A549 (cell line): ENCODE measurements around the gene CFAP43. TPM values are rescaled to one million over a fixed set of nuclear protein-coding genes. Genes with fewer than 3 reads are reported as not detected.

ENCODE experiments used
- ATAC-seq, 2 experiments: fragments of 200-7000 bp in 1 of 2; fragments of >200 bp in 1 of 2; cut with Nextera tagmentation in 1 of 2; cut with Tn5 transposase in 1 of 2; 3 replicates each; pipeline versions ENCODE4 v1.8.0 to v1.9.1; 2018 to 2020; ENCODE audit warnings: mild to moderate bottlenecking in 1 of 2, moderate library complexity in 1 of 2
- CTCF ChIA-PET: fragments of 300-600 bp; sonication (Branson Sonifier 250); formaldehyde crosslinking; extraction: SDS; loops from one replicate; lab custom pipeline; 2021; ENCODE audit warnings: antibody characterized with exemption, inconsistent platforms; lab: Yijun Ruan, JAX
- POLR2A ChIA-PET: fragments of 350-600 bp; formaldehyde crosslinking; extraction: SDS; loops from one replicate; lab custom pipeline; 2021; ENCODE audit warnings: antibody characterized with exemption, inconsistent platforms; lab: Yijun Ruan, JAX
- DNase-seq, 2 experiments: peaks; one replicate each; pipeline versions ENCODE4 v3.0.0 to v3.0.0-alpha.2; 2011 to 2016; ENCODE audit warnings: low read depth in 1 of 2, low spot score in 1 of 2
- FAIRE-seq: peaks from 2 replicates; lab custom pipeline; 2011; peaks lifted over from hg19 to GRCh38; lab: Jason Lieb, UNC
- H3K27ac ChIP-seq, 2 experiments: fragments of >200 bp; sonication (Bioruptor Twin); formaldehyde crosslinking; 3 replicates each; pipeline ENCODE4 v1.5.1; 2016 to 2017
- H3K4me1 ChIP-seq: fragments of >200 bp; sonication (Bioruptor Twin); formaldehyde crosslinking; 3 replicates; pipeline ENCODE4 v1.6.1; 2016
- H3K4me2 ChIP-seq: fragments of >200 bp; sonication (Bioruptor Twin); formaldehyde crosslinking; 3 replicates; pipeline ENCODE4 v1.6.1; 2016
- H3K4me3 ChIP-seq: fragments of >200 bp; sonication (Bioruptor Twin); formaldehyde crosslinking; 3 replicates; pipeline ENCODE4 v1.5.1; 2016
- H3K9me3 ChIP-seq: fragments of >200 bp; sonication (Bioruptor Twin); formaldehyde crosslinking; 3 replicates; pipeline ENCODE4 v1.6.1; 2016
- ATOH8 ChIP-seq: fragments of 250-450 bp; sonication (Bioruptor Pico); IDR thresholded peaks from 2 replicates; pipeline ENCODE4 v1.5.0; 2020; ENCODE audit warnings: low read depth, mild to moderate bottlenecking, moderate library complexity
- CEBPB ChIP-seq, 2 experiments: fragments of >200 bp in 1 of 2; sonication (Bioruptor Twin) in 1 of 2; formaldehyde crosslinking in 1 of 2; IDR thresholded peaks; 2 replicates each; pipeline ENCODE4 v1.6.1; 2012 to 2016
- CHD2 ChIP-seq: fragments of 150-350 bp; IDR thresholded peaks from 2 replicates; pipeline ENCODE4 v1.6.1; 2014; ENCODE audit warnings: low read length; ENCODE audit not compliant: partially characterized antibody
- CHD4 ChIP-seq: fragments of 200-600 bp; sonication (generic); IDR thresholded peaks from 2 replicates; pipeline ENCODE4 v1.6.1; 2016; ENCODE audit warnings: antibody characterized with exemption, mild to moderate bottlenecking, borderline replicate concordance
- CTCF ChIP-seq: fragments of >200 bp; sonication (Bioruptor Twin); formaldehyde crosslinking; IDR thresholded peaks from 3 replicates; pipeline ENCODE4 v1.5.1; 2016
- E2F6 ChIP-seq: IDR thresholded peaks from 2 replicates; pipeline ENCODE4 v1.6.1; 2012; ENCODE audit warnings: low read depth, borderline replicate concordance
- EHMT2 ChIP-seq: fragments of 200-600 bp; sonication (generic); IDR thresholded peaks from 2 replicates; pipeline ENCODE4 v1.6.1; 2016; ENCODE audit warnings: antibody characterized with exemption, low read depth, mild to moderate bottlenecking, moderate library complexity
- FOSB ChIP-seq: fragments of 250-450 bp; sonication (Bioruptor Pico); IDR thresholded peaks from 2 replicates; pipeline ENCODE4 v1.5.0; 2020; ENCODE audit warnings: mild to moderate bottlenecking, moderate library complexity
- GATA3 ChIP-seq: IDR thresholded peaks from 2 replicates; pipeline ENCODE4 v1.6.1; 2012; ENCODE audit warnings: borderline replicate concordance
- HES2 ChIP-seq: fragments of >200 bp; sonication (Bioruptor Twin); formaldehyde crosslinking; IDR thresholded peaks from 2 replicates; pipeline ENCODE4 v1.6.1; 2016
- HMGXB4 ChIP-seq: fragments of 250-450 bp; sonication (Bioruptor Pico); IDR thresholded peaks from 2 replicates; pipeline ENCODE4 v1.5.0; 2021; ENCODE audit warnings: mild to moderate bottlenecking, moderate library complexity, borderline replicate concordance
- JUN ChIP-seq, 2 experiments: fragments of >200 bp; sonication (Bioruptor Twin); formaldehyde crosslinking; IDR thresholded peaks; 2 replicates in 1 of 2; 3 replicates in 1 of 2; pipeline ENCODE4 v1.6.1; 2016 to 2017
- JUNB ChIP-seq: fragments of >200 bp; sonication (Bioruptor Twin); formaldehyde crosslinking; IDR thresholded peaks from 2 replicates; pipeline ENCODE4 v1.6.1; 2016
- KDM5A ChIP-seq: fragments of 200-600 bp; sonication (generic); IDR thresholded peaks from 2 replicates; pipeline ENCODE4 v1.6.1; 2016; ENCODE audit warnings: antibody characterized with exemption, mild to moderate bottlenecking
- MAX ChIP-seq: IDR thresholded peaks from 2 replicates; pipeline ENCODE4 v1.6.1; 2012
- MYC ChIP-seq: IDR thresholded peaks from 2 replicates; pipeline ENCODE4 v1.6.1; 2012; ENCODE audit warnings: mild to moderate bottlenecking, inconsistent platforms, low read length, improper control_type of control experiment, borderline replicate concordance
- NFE2L2 ChIP-seq: fragments of 150-350 bp; conservative IDR thresholded peaks from 2 replicates; pipeline ENCODE4 v1.6.1; 2014; ENCODE audit warnings: low read length
- NR3C1 ChIP-seq: fragments of >200 bp; sonication (Bioruptor Twin); formaldehyde crosslinking; IDR thresholded peaks from 3 replicates; pipeline ENCODE4 v1.6.1; 2017
- PBX3 ChIP-seq: IDR thresholded peaks from 2 replicates; pipeline ENCODE4 v1.6.1; 2012
- PHF8 ChIP-seq: fragments of 200-600 bp; sonication (generic); IDR thresholded peaks from 2 replicates; pipeline ENCODE4 v1.6.1; 2016; ENCODE audit warnings: low read depth, mild to moderate bottlenecking, antibody characterized with exemption, moderate library complexity, borderline replicate concordance
- POLR2AphosphoS2 ChIP-seq: conservative IDR thresholded peaks from 2 replicates; pipeline ENCODE4 v1.6.1; 2012; ENCODE audit warnings: low read length, improper control_type of control experiment, inconsistent platforms
- RCOR1 ChIP-seq: fragments of 150-350 bp; IDR thresholded peaks from 2 replicates; pipeline ENCODE4 v1.6.1; 2014; ENCODE audit warnings: antibody characterized with exemption, low read length, low read depth
- REST ChIP-seq: fragments of 200-600 bp; sonication (generic); IDR thresholded peaks from 2 replicates; pipeline ENCODE4 v1.6.1; 2016; ENCODE audit warnings: antibody characterized with exemption, mild to moderate bottlenecking, moderate library complexity
- RFX5 ChIP-seq: fragments of 450-650 bp; IDR thresholded peaks from 2 replicates; pipeline ENCODE4 v1.7.1; 2014; ENCODE audit warnings: antibody characterized with exemption, mild to moderate bottlenecking, moderate library complexity
- ZNF302 ChIP-seq: fragments of 250-450 bp; sonication (Bioruptor Pico); IDR thresholded peaks from 2 replicates; pipeline ENCODE4 v1.9.0; 2021; ENCODE audit warnings: inconsistent platforms, mild to moderate bottlenecking, moderate library complexity
- WGBS: methylation state at CpG from one replicate; pipeline ENCODE4 v1.1.6; 2017; ENCODE audit errors: missing lambda C conversion rate; 5-methylcytosine and 5-hydroxymethylcytosine counted together
- polyA plus RNA-seq, 4 experiments: library from polyadenylated mRNA; depleted of rRNA in 3 of 4; stranded (reverse); fragments of >200 nt; fragmentation: RNase III in 1 of 4; extraction: RNeasy Plus Mini Kit Qiagen cat#74134 plus additional on column Dnase treatment in 1 of 4; gene quantifications; 2 replicates in 3 of 4; 3 replicates in 1 of 4; pipeline ENCODE4 v1.2.3, GENCODE V29; 2011 to 2017

The CFAP43 gene
- polyA plus RNA-seq, 2 of the 4 experiments (the other 2 are of a cell fraction) = 0.31 to 0.75 TPM

- FAIRE-seq = peak; percentile 39
- Histone ChIP-seq H3K4me3 (peak within 1 kb of the TSS; percentile 68), H3K4me1 (peaks cover 13% of the 10 kb centered on the region; the same call in 2 of the 3 replicates), H3K9me3 (no peaks in the 10 kb centered on the region), H3K27ac (peak within 1 kb of the TSS; percentile 83 to 91), H3K4me2 (peak within 1 kb of the TSS; percentile 91)
- peak; percentile 99 to 100 for ATAC-seq
- POLR2A ChIA-PET = interaction anchor here (0.6 to 3.2 kb wide), 14 partner anchors 9 to 220 kb away, joined by 3 to 27 read pairs (median 4); partner anchors contain the start of genes CFAP58, GSTO1, ITPRIP and SFR1
- peak; percentile 99 to 100 for DNase-seq
- CTCF ChIA-PET = interaction anchor here (0.6 to 11.8 kb wide), 7 partner anchors 21 to 557 kb away, joined by 3 to 260 read pairs (median 3); partner anchors contain the start of genes CFAP58 and ITPRIP
- WGBS = 10% methylated on average over 33 of the region's 59 CpGs
- TF ChIP-seq CTCF = no peak
- no peak for TF ChIP-seq FOSB (CRISPR knock-in tag)
- 0 out of 2 replicates have a peak, but pooled peaks have one; percentile 81 for TF ChIP-seq POLR2AphosphoS2
- TF ChIP-seq KDM5A = peak; percentile 61; the same call in 1 of the 2 replicates
- no peak for TF ChIP-seq CEBPB (IDR thresholded peaks at IDR 0.05)
- TF ChIP-seq ZNF302 = no peak
- 0 out of 2 replicates have a peak, but pooled peaks have one; percentile 45 for TF ChIP-seq ATOH8 (CRISPR knock-in tag)
- TF ChIP-seq NFE2L2 = no peak; the same call in 1 of the 2 replicates
- no peak for TF ChIP-seq HES2
- no peak for TF ChIP-seq EHMT2
- peak; percentile 95 for TF ChIP-seq PHF8
- peak; percentile 89 for TF ChIP-seq CHD2
- TF ChIP-seq NR3C1 = no peak
- no peak for TF ChIP-seq RCOR1
- TF ChIP-seq E2F6 = no peak
- TF ChIP-seq RFX5 = peak; percentile 23; the same call in 1 of the 2 replicates
- TF ChIP-seq JUNB = no peak
- TF ChIP-seq PBX3 = no peak
- no peak for TF ChIP-seq MYC
- peak; percentile 87 for TF ChIP-seq REST
- TF ChIP-seq MAX = peak; percentile 56; the same call in 1 of the 2 replicates
- TF ChIP-seq JUN (IDR thresholded peaks at IDR 0.05) = peak; percentile 51 to 74; a peak in 3 of 5 replicates
- no peak for TF ChIP-seq CHD4
- TF ChIP-seq GATA3 = peak; percentile 5; the same call in 1 of the 2 replicates
- peak; percentile 58; the same call in 1 of the 2 replicates for TF ChIP-seq HMGXB4 (CRISPR knock-in tag)
Measured at GRCh38 chr10:104268713-104269645, 36.8 kb upstream of the CFAP43 start, which contains the start of gene GSTO2. GSTO2 (plus strand) TSS chr10:104269184; CDS start chr10:104274916, 5,732 bp downstream.
